ENCODE data around the gene ACOT11. TPM values are rescaled to one million over a fixed set of nuclear protein-coding genes. Genes with fewer than 3 reads are reported as not detected.

ACOT11 gene
- total and polyA plus RNA-seq, 2 of the 4 experiments (the other 2 are of a cell fraction), result 2.5 to 2.7 TPM

GRCh38 chr1:54579337-54579781, 31.3 kb downstream of the ACOT11 start:
- ChIA-PET CTCF (no interaction called here), POLR2A (ENCODE audit: unreplicated experiment) (no interaction called here)

More at GRCh38 chr1:54579337-54579781, 31.3 kb downstream of the ACOT11 start:
- Histone ChIP-seq H3K9me3 (ENCODE audit: control insufficient read depth, insufficient read depth, low read length) (no peaks in the 10 kb centered on the region), H4K8ac (ENCODE audit: low read depth in 2 of 2, low read length in 2 of 2) (no peak overlapping the region), H3K9ac (ENCODE audit: low read depth, low read length) (no peak overlapping the region), H3K27me3 (ENCODE audit: control insufficient read depth, insufficient read depth, low read length) (peaks cover 2% of the 10 kb centered on the region; the same call in 1 of the 2 replicates), H2AK9ac (replicated peaks; ENCODE audit: low read depth, low read length, poor library complexity) (peak overlapping the region; percentile 32), H2AFZ (replicated peaks; ENCODE audit: low read length, poor library complexity) (no peak overlapping the region), H3K18ac (ENCODE audit: low read depth, low read length) (no peak overlapping the region), H3K79me1 (ENCODE audit: low read depth in 1 of 2, low read length in 2 of 2) (no peaks in the 10 kb centered on the region), H4K5ac (ENCODE audit: low read depth, low read length) (no peak overlapping the region), H3K4ac (ENCODE audit: low read depth, low read length) (no peak overlapping the region), H4K91ac (ENCODE audit: insufficient read depth, low read depth, low read length) (no peak overlapping the region), H3K27ac (ENCODE audit: insufficient read depth, low read length) (no peak overlapping the region), H2BK20ac (ENCODE audit: low read depth, low read length) (no peak overlapping the region), H3K4me3 (ENCODE audit: insufficient read depth, low read depth, low read length) (no peak overlapping the region), H2BK15ac (ENCODE audit: low read depth, low read length) (no peak overlapping the region), H2AK5ac (ENCODE audit: low read depth, low read length) (no peak overlapping the region), H3K4me2 (ENCODE audit: low read depth, low read length) (no peak overlapping the region), H4K20me1 (ENCODE audit: insufficient read depth, low read length) (no peaks in the 10 kb centered on the region), H3K4me1 (ENCODE audit: control insufficient read depth, insufficient read depth, low read length) (peaks cover 3% of the 10 kb centered on the region; the same call in 1 of the 2 replicates), H2BK120ac (ENCODE audit: low read depth, low read length) (no peak overlapping the region), H3K56ac (ENCODE audit: extremely low read depth, insufficient read depth, low read length) (no peak overlapping the region), H3K23ac (ENCODE audit: low read depth, low read length) (no peak overlapping the region), H3K14ac (replicated peaks; ENCODE audit: low read depth, low read length) (no peak overlapping the region), H3K36me3 (ENCODE audit: control insufficient read depth, insufficient read depth, low read length) (no peaks in the 10 kb centered on the region), H3K9me1 (ENCODE audit: insufficient read depth, low read length) (no peaks in the 10 kb centered on the region; the same call in 1 of the 2 replicates), H2BK5ac (ENCODE audit: low read depth, low read length, poor library complexity, severe bottlenecking) (no peak overlapping the region)
- BruUV-seq (replicated peaks), result no TSS peak
- TF ChIP-seq BHLHE40 (IDR thresholded peaks at IDR 0.05; ENCODE audit: low read depth, low read length) (peak; percentile 66; the same call in 1 of the 2 replicates), POLR2A (IDR thresholded peaks at IDR 0.05; ENCODE audit: low read depth, low read length) (no peak), RFX5 (IDR thresholded peaks at IDR 0.05; ENCODE audit: low read depth, low read length) (no peak), MXI1 (IDR thresholded peaks at IDR 0.05; ENCODE audit: borderline replicate concordance, low read depth, low read length) (no peak)
- intact Hi-C loops (cut with micrococcal nuclease), result no loop called here
- dilution Hi-C loops (cut with HindIII; ENCODE audit: low sequenced_read_pairs, unreplicated experiment), result no loop called here
- 40% methylated on average over 1 of the region's 4 CpGs; no CpG with 5 or more reads in 1 of the 2 experiments for whole genome bisulfite sequencing, 2 experiments (ENCODE audit: extremely low coverage in 2 of 2, insufficient read length in 1 of 2)
- in situ Hi-C loops (cut with MboI; ENCODE audit: low sequenced_read_pairs), result no loop called here
- ATAC-seq (ENCODE audit: low read depth) (no peak), DNase-seq (no peak)
